HG02885 (cell line): ENCODE measurements around the gene KLC4.
"Not testable (repeated sequence)": the region's sequence is repeated elsewhere in the genome, so short reads cannot be mapped to it uniquely, and the experiment has no call there.

Experiments
- ATAC-seq: cut with Tn5 transposase; IDR thresholded peaks from one replicate; pipeline ENCODE4 v1.9.1; 2021; ENCODE audit warnings: mild to moderate bottlenecking; ENCODE audit not compliant: unreplicated experiment, poor library complexity

Gene KLC4

GRCh38 chr6:43060755-43061633 is 1.6 kb downstream of the KLC4 start:
- no peak for ATAC-seq

GRCh38 chr6:43061861-43062260 is 2.4 kb downstream of the KLC4 start:
- ATAC-seq = no peak

- ATAC-seq = no peak
These were observed 3.4 kb downstream of the KLC4 start for GRCh38 chr6:43062818-43063217.

GRCh38 chr6:43070028-43070632 is 10.7 kb downstream of the KLC4 start:
- ATAC-seq = no peak

- no peak for ATAC-seq
These were observed 15.6 kb downstream of the KLC4 start for GRCh38 chr6:43074847-43075669.

- ATAC-seq = no peak
These were observed 16.4 kb downstream of the KLC4 start, which contains the start of gene PTK7 for GRCh38 chr6:43075670-43076463. PTK7 (plus strand) TSS chr6:43076314; CDS start chr6:43076489, 175 bp downstream.

GRCh38 chr6:43076464-43077332 is 17.3 kb downstream of the KLC4 start:
- no peak for ATAC-seq

GRCh38 chr6:43077333-43077809 is 17.9 kb downstream of the KLC4 start:
- no peak for ATAC-seq

GRCh38 chr6:43077981-43078511 is 18.6 kb downstream of the KLC4 start:
- no peak for ATAC-seq

- no peak for ATAC-seq
These were observed 19.3 kb downstream of the KLC4 start for GRCh38 chr6:43078691-43079090.

- no peak for ATAC-seq
These were observed 21.6 kb downstream of the KLC4 start for GRCh38 chr6:43081043-43081442.

- not testable (repeated sequence) for ATAC-seq
These were observed 22.5 kb downstream of the KLC4 start for GRCh38 chr6:43081922-43082321.

GRCh38 chr6:43082806-43083655 is 23.6 kb downstream of the KLC4 start:
- ATAC-seq = no peak

GRCh38 chr6:43086022-43086658 is 26.7 kb downstream of the KLC4 start:
- ATAC-seq = no peak

GRCh38 chr6:43088654-43089056 is 29.2 kb downstream of the KLC4 start:
- no peak for ATAC-seq

- no peak for ATAC-seq
These were observed 30.0 kb downstream of the KLC4 start for GRCh38 chr6:43089467-43089866.

- ATAC-seq = no peak
These were observed 30.6 kb downstream of the KLC4 start for GRCh38 chr6:43089874-43090558.
